CD4-positive, alpha-beta T cell (primary cell): ENCODE results near the gene ATP10A. TPM values are rescaled to one million over a fixed set of nuclear protein-coding genes. Genes with fewer than 3 reads are reported as not detected.

ENCODE experiments used
- ATAC-seq: fragments of 200-7000 bp; cut with Tn5 transposase; one replicate; pipeline ENCODE4 v1.10.0; 2022; ENCODE audit warnings: mild to moderate bottlenecking; ENCODE audit not compliant: poor library complexity
- CTCF ChIA-PET: fragments of 350-600 bp; sonication (Branson Sonifier 250); formaldehyde crosslinking; loops from one replicate; lab custom pipeline; 2021; ENCODE audit warnings: antibody characterized with exemption, inconsistent platforms; lab: Charles Lee
- POLR2A ChIA-PET: fragments of 350-600 bp; sonication (Branson Sonifier 250); formaldehyde crosslinking; loops from one replicate; lab custom pipeline; 2021; ENCODE audit warnings: antibody characterized with exemption, inconsistent platforms; lab: Charles Lee
- DNase-seq, 14 experiments: peaks; one replicate each; pipeline ENCODE4 v3.0.0-alpha.2; 2013 to 2020; ENCODE audit warnings: mixed read lengths in 2 of 14
- H3K27ac ChIP-seq, 2 donors: one replicate each; pipeline versions ENCODE4 v1.5.1 to v1.7.0; 2013; ENCODE audit warnings: low read length in 2 of 2, low read depth in 1 of 2, mild to moderate bottlenecking in 1 of 2
- H3K27me3 ChIP-seq, 2 experiments: 1 replicate in 1 of 2; 2 replicates in 1 of 2; pipeline versions ENCODE4 v1.6.1 to v1.7.0; 2013; ENCODE audit warnings: low read length in 2 of 2, control low read depth in 1 of 2, mild to moderate bottlenecking in 1 of 2, moderate library complexity in 1 of 2; ENCODE audit not compliant: insufficient read depth in 2 of 2, control insufficient read depth in 1 of 2
- H3K36me3 ChIP-seq: one replicate; pipeline ENCODE4 v1.6.1; 2013; ENCODE audit warnings: low read length, control low read depth; ENCODE audit not compliant: insufficient read depth
- H3K4me1 ChIP-seq: one replicate; pipeline ENCODE4 v1.6.1; 2013; ENCODE audit warnings: low read length, control low read depth; ENCODE audit not compliant: insufficient read depth
- H3K4me3 ChIP-seq: one replicate; pipeline ENCODE4 v1.5.1; 2013; ENCODE audit warnings: mild to moderate bottlenecking, low read length, moderate library complexity
- H3K9me3 ChIP-seq, 2 experiments: 1 replicate in 1 of 2; 2 replicates in 1 of 2; pipeline versions ENCODE4 v1.6.1 to v1.7.0; 2013; ENCODE audit warnings: low read length in 2 of 2, mild to moderate bottlenecking in 2 of 2, control low read depth in 1 of 2, moderate library complexity in 1 of 2; ENCODE audit not compliant: control insufficient read depth in 1 of 2, insufficient read depth in 1 of 2
- H3K27ac Mint-ChIP-seq: one replicate; pipeline ENCODE4 v1.8.0; 2020; ENCODE audit warnings: mixed read lengths
- H3K27me3 Mint-ChIP-seq: one replicate; pipeline ENCODE4 v1.8.0; 2021; ENCODE audit warnings: mixed read lengths
- H3K36me3 Mint-ChIP-seq: one replicate; pipeline ENCODE4 v1.8.0; 2021; ENCODE audit warnings: low read depth, mixed read lengths
- H3K4me1 Mint-ChIP-seq: one replicate; pipeline ENCODE4 v1.8.0; 2021; ENCODE audit warnings: low read depth, mixed read lengths
- H3K4me3 Mint-ChIP-seq: one replicate; pipeline ENCODE4 v1.8.0; 2020; ENCODE audit warnings: mild to moderate bottlenecking, mixed read lengths
- H3K9me3 Mint-ChIP-seq: one replicate; pipeline ENCODE4 v1.8.0; 2020; ENCODE audit warnings: mixed read lengths
- intact Hi-C, 2 experiments: fragments of 100-400 bp; cut with DNase I in 1 of 2; cut with micrococcal nuclease in 1 of 2; formaldehyde crosslinking; loops; one replicate each; pipeline versions ENCODE4 v1.15.1 to v1.9.0; 2023 to 2025; cut with DNase I, micrococcal nuclease
- total RNA-seq, 174 experiments: library from RNA in 2 of 174; stranded (reverse) in 2 of 174; gene quantifications; one replicate each; pipeline ENCODE4 v1.2.3 and lab custom pipeline; 2021 to 2026
- TF ChIP-seq, protein P1 (sequence below): fragments of 200-600 bp; IDR thresholded peaks from one replicate; pipeline ENCODE4 v1.8.0; 2022; ENCODE audit warnings: antibody characterized with exemption, mild to moderate bottlenecking

Gene ATP10A
- total RNA-seq, 2 experiments from 2014 or later, result 30.0 to 30.4 TPM

DNA sequence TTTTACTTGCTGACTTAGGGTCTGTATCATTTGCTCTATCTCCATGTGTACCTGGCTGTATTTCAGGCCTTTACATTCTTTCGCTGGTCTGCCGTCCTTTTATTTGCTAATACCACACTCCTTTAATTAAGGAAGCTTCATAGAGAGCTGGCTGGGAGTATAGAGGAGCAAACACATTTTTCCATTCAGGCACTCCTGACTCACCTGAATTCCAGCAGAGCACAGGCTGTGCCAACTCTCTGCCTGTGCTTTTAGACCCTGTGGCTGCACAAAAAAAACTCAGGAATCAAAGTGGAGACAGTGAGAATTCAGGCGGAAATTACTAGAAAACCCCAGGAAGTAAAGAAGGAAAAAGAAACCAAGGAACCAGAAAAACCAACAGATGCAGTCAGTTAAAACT is 29.0 kb upstream of the ATP10A start:
- TF ChIP-seq, protein P1, sequence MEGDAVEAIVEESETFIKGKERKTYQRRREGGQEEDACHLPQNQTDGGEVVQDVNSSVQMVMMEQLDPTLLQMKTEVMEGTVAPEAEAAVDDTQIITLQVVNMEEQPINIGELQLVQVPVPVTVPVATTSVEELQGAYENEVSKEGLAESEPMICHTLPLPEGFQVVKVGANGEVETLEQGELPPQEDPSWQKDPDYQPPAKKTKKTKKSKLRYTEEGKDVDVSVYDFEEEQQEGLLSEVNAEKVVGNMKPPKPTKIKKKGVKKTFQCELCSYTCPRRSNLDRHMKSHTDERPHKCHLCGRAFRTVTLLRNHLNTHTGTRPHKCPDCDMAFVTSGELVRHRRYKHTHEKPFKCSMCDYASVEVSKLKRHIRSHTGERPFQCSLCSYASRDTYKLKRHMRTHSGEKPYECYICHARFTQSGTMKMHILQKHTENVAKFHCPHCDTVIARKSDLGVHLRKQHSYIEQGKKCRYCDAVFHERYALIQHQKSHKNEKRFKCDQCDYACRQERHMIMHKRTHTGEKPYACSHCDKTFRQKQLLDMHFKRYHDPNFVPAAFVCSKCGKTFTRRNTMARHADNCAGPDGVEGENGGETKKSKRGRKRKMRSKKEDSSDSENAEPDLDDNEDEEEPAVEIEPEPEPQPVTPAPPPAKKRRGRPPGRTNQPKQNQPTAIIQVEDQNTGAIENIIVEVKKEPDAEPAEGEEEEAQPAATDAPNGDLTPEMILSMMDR, result no peak
- intact Hi-C loops, result no loop called here
- Mint-ChIP-seq H3K36me3 (no peaks in the 10 kb centered on the region), H3K4me3 (no peak overlapping the region), H3K27me3 (no peaks in the 10 kb centered on the region), H3K4me1 (no peaks in the 10 kb centered on the region), H3K9me3 (peaks cover 2% of the 10 kb centered on the region), H3K27ac (no peak overlapping the region)
- DNase-seq (no peak), ATAC-seq (no peak)
- ChIA-PET CTCF (no interaction called here), POLR2A (no interaction called here)
- Histone ChIP-seq H3K27me3 (no peaks in the 10 kb centered on the region), H3K36me3 (no peaks in the 10 kb centered on the region), H3K9me3 (peaks cover 0 to 3% of the 10 kb centered on the region in 2 experiments), H3K27ac (no peak overlapping the region), H3K4me3 (no peak overlapping the region), H3K4me1 (no peaks in the 10 kb centered on the region)

DNA sequence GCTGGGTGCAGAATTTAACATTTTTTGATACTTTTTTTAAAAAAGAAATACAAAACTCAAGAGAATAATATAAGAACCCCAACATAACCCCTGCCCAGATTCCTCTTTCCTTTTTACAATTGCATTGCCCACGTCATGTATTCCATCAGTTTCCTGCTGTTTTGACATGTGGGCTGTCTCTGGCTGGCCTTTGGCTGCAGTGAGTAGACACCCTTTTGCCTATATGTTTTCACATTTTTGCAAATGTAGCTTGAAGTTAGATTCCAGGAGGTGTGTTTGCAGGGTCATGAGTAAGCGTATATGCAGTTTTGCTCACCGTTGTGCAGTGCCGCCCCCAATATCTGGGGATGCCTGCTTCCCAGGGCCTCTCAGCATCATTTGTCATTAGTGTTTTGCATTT is 28.0 kb upstream of the ATP10A start:
- POLR2A ChIA-PET, result no interaction called here
- intact Hi-C loops, result no loop called here
- peaks cover 0 to 3% of the 10 kb centered on the region in 2 experiments for H3K9me3 ChIP-seq
- H3K4me3 ChIP-seq, result no peak overlapping the region
- CTCF ChIA-PET, result no interaction called here
- no peaks in the 10 kb centered on the region for H3K27me3 ChIP-seq
- TF ChIP-seq, protein P1, result no peak
- no peak overlapping the region for H3K27ac ChIP-seq
- ATAC-seq (no peak), DNase-seq (no peak)
- Mint-ChIP-seq H3K4me3 (no peak overlapping the region), H3K9me3 (peaks cover 2% of the 10 kb centered on the region), H3K36me3 (no peaks in the 10 kb centered on the region), H3K27me3 (no peaks in the 10 kb centered on the region), H3K4me1 (no peaks in the 10 kb centered on the region), H3K27ac (no peak overlapping the region)
- H3K4me1 ChIP-seq, result no peaks in the 10 kb centered on the region
- no peaks in the 10 kb centered on the region for H3K36me3 ChIP-seq

DNA sequence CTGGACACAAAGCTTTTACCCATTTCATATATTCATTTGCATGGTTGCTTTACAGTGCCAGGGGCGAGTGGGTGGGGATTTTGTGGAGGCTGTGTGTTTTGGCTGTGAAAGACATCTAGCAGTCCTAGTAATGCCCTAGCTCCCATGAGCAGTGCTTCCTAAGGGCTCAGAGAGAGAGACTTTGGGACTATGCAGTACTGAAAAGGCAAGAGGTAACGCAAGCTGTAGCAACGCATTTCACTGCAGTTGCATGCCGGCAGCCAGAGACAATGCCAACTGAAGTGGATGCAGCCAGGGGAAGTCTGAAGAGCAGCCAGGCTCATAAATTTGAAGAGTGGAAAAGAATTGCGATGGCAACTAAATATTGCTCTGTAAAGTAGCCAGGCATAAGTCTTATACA is 27.4 kb upstream of the ATP10A start:
- Histone ChIP-seq H3K36me3 (no peaks in the 10 kb centered on the region), H3K27me3 (no peaks in the 10 kb centered on the region), H3K9me3 (peaks cover 0 to 3% of the 10 kb centered on the region in 2 experiments), H3K4me3 (no peak overlapping the region), H3K4me1 (no peaks in the 10 kb centered on the region), H3K27ac (no peak overlapping the region)
- DNase-seq (no peak), ATAC-seq (no peak)
- Mint-ChIP-seq H3K36me3 (no peaks in the 10 kb centered on the region), H3K4me1 (no peaks in the 10 kb centered on the region), H3K4me3 (no peak overlapping the region), H3K9me3 (peaks cover 2% of the 10 kb centered on the region), H3K27ac (no peak overlapping the region), H3K27me3 (no peaks in the 10 kb centered on the region)
- TF ChIP-seq, protein P1, result no peak
- ChIA-PET POLR2A (no interaction called here), CTCF (no interaction called here)
- intact Hi-C loops, result no loop called here
